PC-9 (cell line): ENCODE measurements around the gene PNO1.
"Not testable (repeated sequence)": the region's sequence is repeated elsewhere in the genome, so short reads cannot be mapped to it uniquely, and the experiment has no call there.

Experiments
- EZH2 ChIP-seq: fragments of 200-600 bp; sonication (generic); IDR thresholded peaks from 2 replicates; pipeline ENCODE4 v1.8.0; 2017; ENCODE audit warnings: antibody characterized with exemption, low read depth
- TF ChIP-seq, protein P1 (sequence below): fragments of 200-600 bp; sonication (generic); conservative IDR thresholded peaks from 2 replicates; pipeline ENCODE4 v1.6.1; 2017; ENCODE audit warnings: mixed run types, antibody characterized with exemption, mild to moderate bottlenecking, moderate library complexity

DNA sequence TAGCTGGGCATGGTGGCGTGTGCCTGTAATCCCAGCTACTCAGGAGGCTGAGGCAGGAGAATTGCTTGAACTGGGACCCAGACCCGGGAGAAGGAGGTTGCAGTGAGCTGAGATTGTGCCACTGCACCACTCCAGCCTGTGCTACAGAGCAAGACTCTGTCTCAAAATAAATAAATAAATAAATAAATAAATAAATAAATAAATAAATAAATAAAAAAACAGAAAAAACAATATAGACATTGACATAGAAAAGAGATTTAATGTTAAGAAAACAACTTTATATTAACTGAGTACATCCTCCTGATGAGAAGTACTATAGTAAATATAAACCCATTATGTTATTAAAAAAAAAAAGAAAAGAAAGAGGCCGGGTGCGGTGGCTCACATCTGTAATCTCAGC lies 39.8 kb upstream of the PNO1 start:
- not testable (repeated sequence) for TF ChIP-seq EZH2
- TF ChIP-seq, protein P1, sequence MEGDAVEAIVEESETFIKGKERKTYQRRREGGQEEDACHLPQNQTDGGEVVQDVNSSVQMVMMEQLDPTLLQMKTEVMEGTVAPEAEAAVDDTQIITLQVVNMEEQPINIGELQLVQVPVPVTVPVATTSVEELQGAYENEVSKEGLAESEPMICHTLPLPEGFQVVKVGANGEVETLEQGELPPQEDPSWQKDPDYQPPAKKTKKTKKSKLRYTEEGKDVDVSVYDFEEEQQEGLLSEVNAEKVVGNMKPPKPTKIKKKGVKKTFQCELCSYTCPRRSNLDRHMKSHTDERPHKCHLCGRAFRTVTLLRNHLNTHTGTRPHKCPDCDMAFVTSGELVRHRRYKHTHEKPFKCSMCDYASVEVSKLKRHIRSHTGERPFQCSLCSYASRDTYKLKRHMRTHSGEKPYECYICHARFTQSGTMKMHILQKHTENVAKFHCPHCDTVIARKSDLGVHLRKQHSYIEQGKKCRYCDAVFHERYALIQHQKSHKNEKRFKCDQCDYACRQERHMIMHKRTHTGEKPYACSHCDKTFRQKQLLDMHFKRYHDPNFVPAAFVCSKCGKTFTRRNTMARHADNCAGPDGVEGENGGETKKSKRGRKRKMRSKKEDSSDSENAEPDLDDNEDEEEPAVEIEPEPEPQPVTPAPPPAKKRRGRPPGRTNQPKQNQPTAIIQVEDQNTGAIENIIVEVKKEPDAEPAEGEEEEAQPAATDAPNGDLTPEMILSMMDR: not testable (repeated sequence)
